Astrocyte (in vitro differentiated cells and primary cell): ENCODE results near the gene C1orf174. TPM values are rescaled to one million over a fixed set of nuclear protein-coding genes. Genes with fewer than 3 reads are reported as not detected.

Experiments
- DNase-seq: peaks from one replicate; pipeline ENCODE4 v3.0.0-alpha.2; 2010; ENCODE audit warnings: low read depth
- FAIRE-seq: peaks from 2 replicates; lab custom pipeline; 2011; peaks lifted over from hg19 to GRCh38; lab: Jason Lieb, UNC
- H2AFZ ChIP-seq: 2 replicates; pipeline ENCODE4 v1.6.0; 2012; ENCODE audit warnings: low read depth, low read length, inconsistent platforms
- H3K27ac ChIP-seq: 2 replicates; pipeline ENCODE4 v1.5.1; 2011; ENCODE audit warnings: low read depth, low read length, inconsistent platforms
- H3K27me3 ChIP-seq: 2 replicates; pipeline ENCODE4 v1.6.0; 2011; ENCODE audit warnings: low read length, inconsistent platforms; ENCODE audit not compliant: insufficient read depth
- H3K36me3 ChIP-seq: 2 replicates; pipeline ENCODE4 v1.5.1; 2011; ENCODE audit warnings: low read length, inconsistent platforms; ENCODE audit not compliant: insufficient read depth
- H3K4me1 ChIP-seq: 2 replicates; pipeline ENCODE4 v1.5.1; 2011; ENCODE audit warnings: low read length, inconsistent platforms; ENCODE audit not compliant: insufficient read depth
- H3K4me2 ChIP-seq: 2 replicates; pipeline ENCODE4 v1.6.0; 2012; ENCODE audit warnings: low read length, inconsistent platforms
- H3K4me3 ChIP-seq: 2 replicates; pipeline ENCODE4 v1.5.1; 2011; ENCODE audit warnings: low read depth, mild to moderate bottlenecking, low read length, inconsistent platforms; ENCODE audit not compliant: insufficient read depth
- H3K79me2 ChIP-seq: 2 replicates; pipeline ENCODE4 v1.6.0; 2012; ENCODE audit warnings: mild to moderate bottlenecking, low read length, inconsistent platforms; ENCODE audit not compliant: insufficient read depth
- H3K9ac ChIP-seq: 2 replicates; pipeline ENCODE4 v1.6.0; 2012; ENCODE audit warnings: mild to moderate bottlenecking, low read length, inconsistent platforms
- H3K9me3 ChIP-seq: 2 replicates; pipeline ENCODE4 v1.5.1; 2012; ENCODE audit warnings: low read depth, mild to moderate bottlenecking, low read length, inconsistent platforms; ENCODE audit not compliant: insufficient read depth
- H4K20me1 ChIP-seq: 2 replicates; pipeline ENCODE4 v1.6.0; 2012; ENCODE audit warnings: low read length, inconsistent platforms; ENCODE audit not compliant: insufficient read depth
- H3K27ac Mint-ChIP-seq: one replicate; pipeline ENCODE4 v1.8.0; 2021; ENCODE audit warnings: mild to moderate bottlenecking, mixed read lengths; ENCODE audit not compliant: unreplicated experiment
- H3K27me3 Mint-ChIP-seq: one replicate; pipeline ENCODE4 v1.8.0; 2021; ENCODE audit warnings: low read depth, mixed read lengths; ENCODE audit not compliant: unreplicated experiment
- H3K36me3 Mint-ChIP-seq: one replicate; pipeline ENCODE4 v1.8.0; 2021; ENCODE audit warnings: low read depth, mixed read lengths; ENCODE audit not compliant: unreplicated experiment
- H3K4me1 Mint-ChIP-seq: one replicate; pipeline ENCODE4 v1.8.0; 2021; ENCODE audit warnings: low read depth, mixed read lengths; ENCODE audit not compliant: unreplicated experiment
- H3K4me3 Mint-ChIP-seq: one replicate; pipeline ENCODE4 v1.8.0; 2021; ENCODE audit warnings: mild to moderate bottlenecking, moderate library complexity, mixed read lengths; ENCODE audit not compliant: unreplicated experiment
- H3K9me3 Mint-ChIP-seq: one replicate; pipeline ENCODE4 v1.8.0; 2021; ENCODE audit warnings: mild to moderate bottlenecking, mixed read lengths; ENCODE audit not compliant: unreplicated experiment
- EZH2 ChIP-seq: IDR thresholded peaks from 2 replicates; pipeline ENCODE4 v1.6.1; 2012; ENCODE audit warnings: mild to moderate bottlenecking, low read length, inconsistent platforms; ENCODE audit not compliant: insufficient read depth
- total RNA-seq: library from RNA; stranded (reverse); gene quantifications from 2 replicates; pipeline ENCODE4 v1.2.1, GENCODE V29; 2021
- TF ChIP-seq, protein P1 (sequence below): IDR thresholded peaks from 2 replicates; pipeline ENCODE4 v1.5.1; 2011; ENCODE audit warnings: low read depth, mild to moderate bottlenecking, inconsistent platforms, low read length, moderate library complexity; ENCODE audit not compliant: insufficient read depth

Gene C1orf174
- total RNA-seq, 1 donor from 2014 or later = 26.1 TPM

DNA sequence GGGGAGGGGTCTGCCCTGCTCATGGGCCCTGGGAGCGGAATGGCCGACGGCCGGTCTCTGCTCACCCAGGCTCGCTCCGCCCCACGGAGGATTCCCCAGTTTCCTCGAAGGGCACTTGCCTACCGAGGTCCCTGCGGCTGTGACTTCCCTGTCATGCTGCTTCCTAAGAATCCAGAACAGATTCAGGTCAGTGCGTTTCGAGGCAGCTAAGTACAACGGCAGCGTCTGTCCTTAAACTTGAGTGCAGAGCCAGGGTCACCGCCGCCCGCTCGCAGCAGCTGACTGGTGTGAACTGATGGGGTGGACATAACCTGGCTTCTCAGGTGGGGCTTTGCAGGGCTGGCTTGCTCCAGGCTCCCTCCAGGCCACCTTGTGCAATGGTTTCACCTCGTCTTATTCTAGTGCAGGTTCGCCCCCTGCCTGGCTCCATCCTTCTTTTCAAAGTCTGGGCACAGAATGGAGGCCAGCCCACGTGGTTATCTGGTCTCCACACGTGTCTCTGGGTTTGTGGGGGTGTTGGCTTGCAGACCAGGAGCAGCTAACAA, 7.6 kb upstream of the C1orf174 start:
- no peak overlapping the region for H3K4me3 Mint-ChIP-seq
- Histone ChIP-seq H3K27ac (no peak overlapping the region), H3K9me3 (no peaks in the 10 kb centered on the region), H3K4me3 (no peak overlapping the region), H3K9ac (no peak overlapping the region), H4K20me1 (no peaks in the 10 kb centered on the region), H3K4me1 (no peaks in the 10 kb centered on the region), H2AFZ (no peak overlapping the region), H3K79me2 (no peaks in the 10 kb centered on the region), H3K27me3 (peaks cover 4% of the 10 kb centered on the region), H3K36me3 (no peaks in the 10 kb centered on the region), H3K4me2 (no peak overlapping the region)
- no peak for FAIRE-seq
- H3K27ac Mint-ChIP-seq = no peak overlapping the region
- peaks cover 6% of the 10 kb centered on the region for H3K4me1 Mint-ChIP-seq
- no peaks in the 10 kb centered on the region for H3K9me3 Mint-ChIP-seq
- DNase-seq = no peak
- peaks cover 27% of the 10 kb centered on the region for H3K27me3 Mint-ChIP-seq
- no peak for TF ChIP-seq EZH2
- TF ChIP-seq, protein P1, sequence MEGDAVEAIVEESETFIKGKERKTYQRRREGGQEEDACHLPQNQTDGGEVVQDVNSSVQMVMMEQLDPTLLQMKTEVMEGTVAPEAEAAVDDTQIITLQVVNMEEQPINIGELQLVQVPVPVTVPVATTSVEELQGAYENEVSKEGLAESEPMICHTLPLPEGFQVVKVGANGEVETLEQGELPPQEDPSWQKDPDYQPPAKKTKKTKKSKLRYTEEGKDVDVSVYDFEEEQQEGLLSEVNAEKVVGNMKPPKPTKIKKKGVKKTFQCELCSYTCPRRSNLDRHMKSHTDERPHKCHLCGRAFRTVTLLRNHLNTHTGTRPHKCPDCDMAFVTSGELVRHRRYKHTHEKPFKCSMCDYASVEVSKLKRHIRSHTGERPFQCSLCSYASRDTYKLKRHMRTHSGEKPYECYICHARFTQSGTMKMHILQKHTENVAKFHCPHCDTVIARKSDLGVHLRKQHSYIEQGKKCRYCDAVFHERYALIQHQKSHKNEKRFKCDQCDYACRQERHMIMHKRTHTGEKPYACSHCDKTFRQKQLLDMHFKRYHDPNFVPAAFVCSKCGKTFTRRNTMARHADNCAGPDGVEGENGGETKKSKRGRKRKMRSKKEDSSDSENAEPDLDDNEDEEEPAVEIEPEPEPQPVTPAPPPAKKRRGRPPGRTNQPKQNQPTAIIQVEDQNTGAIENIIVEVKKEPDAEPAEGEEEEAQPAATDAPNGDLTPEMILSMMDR = no peak
- peaks cover 6% of the 10 kb centered on the region for H3K36me3 Mint-ChIP-seq

DNA sequence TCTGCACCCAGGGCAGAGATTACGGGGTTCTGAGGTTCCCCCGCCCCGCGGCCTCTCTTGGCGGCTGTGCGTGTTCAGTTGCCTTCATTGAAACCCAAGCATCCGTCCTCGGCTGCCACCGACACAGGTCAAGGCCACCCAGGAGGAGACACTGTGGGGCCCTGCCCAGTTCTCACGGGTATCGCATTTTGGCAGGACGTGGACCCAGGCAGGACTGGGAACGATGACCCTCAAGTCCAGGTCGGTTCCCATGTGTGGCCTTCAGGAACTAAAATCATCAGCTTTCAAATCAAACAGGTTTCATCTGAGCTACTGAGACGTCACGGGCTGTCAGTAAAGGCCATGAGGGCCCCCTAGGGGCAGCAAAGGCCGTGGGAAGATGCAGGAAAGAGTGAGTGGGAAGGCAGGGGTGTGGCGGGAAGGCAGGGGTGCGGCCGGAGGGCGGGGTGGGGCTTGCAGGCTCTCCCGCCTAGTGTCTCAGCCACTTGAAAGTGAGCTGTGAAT, 7.0 kb upstream of the C1orf174 start:
- Mint-ChIP-seq H3K27ac (no peak overlapping the region), H3K4me1 (peaks cover 6% of the 10 kb centered on the region), H3K4me3 (no peak overlapping the region), H3K27me3 (peaks cover 27% of the 10 kb centered on the region), H3K9me3 (no peaks in the 10 kb centered on the region), H3K36me3 (peaks cover 6% of the 10 kb centered on the region)
- H3K36me3 ChIP-seq = no peaks in the 10 kb centered on the region
- H2AFZ ChIP-seq = no peak overlapping the region
- no peaks in the 10 kb centered on the region for H3K9me3 ChIP-seq
- H3K27me3 ChIP-seq = peaks cover 4% of the 10 kb centered on the region
- H3K4me2 ChIP-seq = no peak overlapping the region
- H3K27ac ChIP-seq = no peak overlapping the region
- H4K20me1 ChIP-seq = no peaks in the 10 kb centered on the region
- H3K79me2 ChIP-seq = no peaks in the 10 kb centered on the region
- no peak overlapping the region for H3K9ac ChIP-seq
- no peak for DNase-seq
- H3K4me3 ChIP-seq = no peak overlapping the region
- TF ChIP-seq, protein P1 = no peak
- TF ChIP-seq EZH2 = no peak
- no peaks in the 10 kb centered on the region for H3K4me1 ChIP-seq
- no peak for FAIRE-seq

DNA sequence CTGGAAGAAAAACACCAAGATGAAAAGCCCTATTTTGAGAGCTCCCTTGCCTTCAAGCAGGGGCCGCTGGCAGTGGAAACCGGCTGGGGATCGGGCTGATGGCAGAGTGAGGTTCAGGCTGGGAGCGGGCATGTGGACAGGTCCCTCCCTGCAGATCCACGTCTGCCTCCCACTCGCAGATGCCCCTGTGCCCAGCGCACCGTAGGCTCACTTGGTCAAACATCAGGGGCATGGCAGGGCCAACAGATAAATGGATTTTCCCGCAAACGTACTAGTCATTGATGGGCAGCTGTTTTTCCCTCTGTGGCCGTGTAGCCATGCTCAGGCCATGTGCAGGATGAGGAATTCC, 6.6 kb upstream of the C1orf174 start:
- H3K4me3 Mint-ChIP-seq = no peak overlapping the region
- DNase-seq = no peak
- H3K9me3 ChIP-seq = no peaks in the 10 kb centered on the region

More for the DNA sequence above, 6.6 kb upstream of the C1orf174 start:
- peaks cover 6% of the 10 kb centered on the region for H3K36me3 Mint-ChIP-seq
- H3K27ac ChIP-seq = no peak overlapping the region
- no peak overlapping the region for H3K4me2 ChIP-seq
- H3K9ac ChIP-seq = no peak overlapping the region
- peaks cover 4% of the 10 kb centered on the region for H3K27me3 ChIP-seq
- H3K79me2 ChIP-seq = no peaks in the 10 kb centered on the region
- H3K4me3 ChIP-seq = no peak overlapping the region
- H3K27me3 Mint-ChIP-seq = peaks cover 24% of the 10 kb centered on the region
- H3K27ac Mint-ChIP-seq = no peak overlapping the region
- no peak overlapping the region for H2AFZ ChIP-seq
- H4K20me1 ChIP-seq = no peaks in the 10 kb centered on the region
- no peak for FAIRE-seq
- H3K4me1 Mint-ChIP-seq = peaks cover 6% of the 10 kb centered on the region
- no peaks in the 10 kb centered on the region for H3K4me1 ChIP-seq
- H3K36me3 ChIP-seq = no peaks in the 10 kb centered on the region
- TF ChIP-seq, protein P1 = no peak
- no peak for TF ChIP-seq EZH2
- H3K9me3 Mint-ChIP-seq = no peaks in the 10 kb centered on the region
